SK-N-MC (cell line): ENCODE measurements around the gene ITGB2.

Experiments used
- EZH2 ChIP-seq: fragments of 200-600 bp; sonication (generic); IDR thresholded peaks from one replicate; pipeline ENCODE4 v1.6.1; 2017; ENCODE audit warnings: antibody characterized with exemption
- FOXP2 ChIP-seq: optimal IDR thresholded peaks from 2 replicates; pipeline ENCODE3; 2011; ENCODE audit warnings: mild to moderate bottlenecking, moderate library complexity; ENCODE audit not compliant: insufficient read depth; ENCODE audit errors: extremely low read length, control extremely low read depth

DNA sequence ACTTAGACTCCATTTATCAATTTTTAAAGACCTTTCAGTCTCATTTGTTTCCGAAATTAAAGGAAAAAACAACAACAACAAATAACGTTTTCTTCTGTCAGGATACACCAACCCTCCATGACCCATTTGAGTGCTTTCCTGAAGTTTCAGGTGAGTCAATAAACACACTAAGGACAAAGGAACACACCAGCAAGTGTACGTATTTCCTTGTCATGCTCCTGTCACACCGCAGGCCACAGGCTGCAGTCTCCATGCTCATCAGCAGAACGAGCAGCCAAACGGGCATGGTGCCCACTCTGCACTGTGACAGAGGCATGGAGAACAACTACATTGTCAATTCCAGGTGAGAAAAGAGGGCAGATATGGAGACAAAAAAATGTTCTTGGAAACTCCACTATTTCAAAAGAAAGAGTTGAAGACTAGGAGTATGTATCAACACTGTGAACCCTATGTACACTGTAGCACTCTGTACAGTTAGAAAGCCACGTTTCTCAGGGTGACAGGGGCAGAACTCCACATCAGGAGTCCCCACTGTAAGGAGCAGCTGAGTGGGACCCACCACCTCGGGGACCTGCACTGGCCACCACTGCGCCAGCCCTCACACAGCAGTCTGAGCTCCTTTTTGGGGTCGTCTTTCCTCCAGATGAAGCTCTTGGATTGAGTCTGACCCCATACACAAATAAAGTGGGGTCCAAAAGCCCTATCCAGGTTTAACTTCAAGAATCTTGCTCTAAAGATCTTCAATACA lies 49.8 kb downstream of the ITGB2 start:
- TF ChIP-seq EZH2 (no peak), FOXP2 (no peak)
